Activated CD8-positive, alpha-beta memory T cell treated with anti-CD3 and anti-CD28 coated beads for 1 hour (primary cell): ENCODE measurements around the gene FBXW4.

Source experiments
- DNase-seq, 2 donors: peaks; one replicate each; pipeline ENCODE4 v3.0.0-alpha.2; 2020; ENCODE audit warnings: low read depth in 1 of 2; ENCODE audit errors: extremely low read depth in 1 of 2

Gene FBXW4

GRCh38 chr10:101569323-101569621 lies 125.7 kb downstream of the FBXW4 start:
- no peak for DNase-seq

- DNase-seq = no peak
Measured at GRCh38 chr10:101568054-101568745, 126.8 kb downstream of the FBXW4 start.

- DNase-seq = no peak
Measured at GRCh38 chr10:101567165-101568006, 127.6 kb downstream of the FBXW4 start.

GRCh38 chr10:101566333-101567164 lies 128.4 kb downstream of the FBXW4 start:
- no peak for DNase-seq

- DNase-seq = no peak
Measured at GRCh38 chr10:101565936-101566332, 129.0 kb downstream of the FBXW4 start.

GRCh38 chr10:101565370-101565900 lies 129.5 kb downstream of the FBXW4 start:
- no peak for DNase-seq

- no peak for DNase-seq
Measured at GRCh38 chr10:101564490-101564991, 130.4 kb downstream of the FBXW4 start.

- DNase-seq = no peak
Measured at GRCh38 chr10:101563497-101564040, 131.4 kb downstream of the FBXW4 start.

GRCh38 chr10:101563007-101563406 lies 132.0 kb downstream of the FBXW4 start:
- DNase-seq = no peak

- no peak for DNase-seq
Measured at GRCh38 chr10:101562231-101562630, 132.7 kb downstream of the FBXW4 start.

- DNase-seq = no peak
Measured at GRCh38 chr10:101561068-101561915, 133.7 kb downstream of the FBXW4 start.
